H9 (cell line): ENCODE data around the gene SYNRG. TPM values are rescaled to one million over a fixed set of nuclear protein-coding genes. Genes with fewer than 3 reads are reported as not detected.

Experiments used
- DNase-seq: peaks from one replicate; pipeline ENCODE4 v3.0.0-alpha.2; 2017
- H2AFZ ChIP-seq: one replicate; pipeline ENCODE4 v1.6.1; 2013; ENCODE audit warnings: mild to moderate bottlenecking, low read length, control low read depth, moderate library complexity
- H2AK5ac ChIP-seq: 2 replicates; pipeline ENCODE4 v1.6.1; 2013; ENCODE audit warnings: low read length, control low read depth, mixed read lengths; ENCODE audit not compliant: insufficient read length
- H2BK120ac ChIP-seq: one replicate; pipeline ENCODE4 v1.6.1; 2013; ENCODE audit warnings: low read depth, mild to moderate bottlenecking, low read length, control low read depth, inconsistent platforms; ENCODE audit not compliant: poor library complexity, severe bottlenecking
- H2BK12ac ChIP-seq: 2 replicates; pipeline ENCODE4 v1.6.1; 2013; ENCODE audit warnings: low read length, control low read depth, mixed read lengths, low read depth; ENCODE audit not compliant: insufficient read length
- H2BK15ac ChIP-seq: 2 replicates; pipeline ENCODE4 v1.6.1; 2013; ENCODE audit warnings: low read depth, low read length, control low read depth
- H2BK20ac ChIP-seq: one replicate; pipeline ENCODE4 v1.6.1; 2013; ENCODE audit warnings: low read depth, mild to moderate bottlenecking, low read length, control low read depth, inconsistent platforms; ENCODE audit not compliant: poor library complexity, severe bottlenecking
- H2BK5ac ChIP-seq: 2 replicates; pipeline ENCODE4 v1.6.1; 2013; ENCODE audit warnings: low read length, control low read depth, mixed read lengths; ENCODE audit not compliant: insufficient read length
- H3K14ac ChIP-seq: 2 replicates; pipeline ENCODE4 v1.6.1; 2013; ENCODE audit warnings: low read length, control low read depth; ENCODE audit not compliant: insufficient read depth
- H3K18ac ChIP-seq: 2 replicates; pipeline ENCODE4 v1.6.1; 2013; ENCODE audit warnings: low read depth, mild to moderate bottlenecking, mixed read lengths, low read length, control low read depth; ENCODE audit not compliant: insufficient read length
- H3K23ac ChIP-seq: 2 replicates; pipeline ENCODE4 v1.6.1; 2013; ENCODE audit warnings: low read length, control low read depth, mixed read lengths, low read depth; ENCODE audit not compliant: insufficient read length
- H3K23me2 ChIP-seq: 2 replicates; pipeline ENCODE4 v1.6.1; 2013; ENCODE audit warnings: low read depth, mild to moderate bottlenecking, mixed read lengths, low read length, control low read depth; ENCODE audit not compliant: insufficient read length, poor library complexity, severe bottlenecking
- H3K27ac ChIP-seq: 2 replicates; pipeline ENCODE4 v1.5.1; 2013; ENCODE audit warnings: low read length, control low read depth, mixed read lengths, low read depth; ENCODE audit not compliant: insufficient read length
- H3K27me3 ChIP-seq: 2 replicates; pipeline ENCODE4 v1.6.1; 2013; ENCODE audit warnings: low read length, control low read depth, inconsistent platforms; ENCODE audit not compliant: insufficient read depth
- H3K4ac ChIP-seq: 2 replicates; pipeline ENCODE4 v1.6.1; 2013; ENCODE audit warnings: low read depth, mild to moderate bottlenecking, control low read depth, inconsistent platforms, low read length, moderate library complexity
- H3K4me1 ChIP-seq: 2 replicates; pipeline ENCODE4 v1.6.1; 2013; ENCODE audit warnings: low read length, control low read depth, inconsistent platforms; ENCODE audit not compliant: insufficient read depth
- H3K4me2 ChIP-seq: 2 replicates; pipeline ENCODE4 v1.6.1; 2013; ENCODE audit warnings: low read length, control low read depth, mixed read lengths; ENCODE audit not compliant: insufficient read length, insufficient read depth
- H3K56ac ChIP-seq: 2 replicates; pipeline ENCODE4 v1.6.1; 2013; ENCODE audit warnings: low read depth, mild to moderate bottlenecking, mixed read lengths, low read length, control low read depth; ENCODE audit not compliant: insufficient read length
- H3K79me1 ChIP-seq: 2 replicates; pipeline ENCODE4 v1.6.1; 2013; ENCODE audit warnings: low read depth, mild to moderate bottlenecking, moderate library complexity, low read length, control low read depth, inconsistent platforms; ENCODE audit not compliant: insufficient read depth, poor library complexity, severe bottlenecking
- H3K79me2 ChIP-seq: 2 replicates; pipeline ENCODE4 v1.6.1; 2013; ENCODE audit warnings: low read length, control low read depth, inconsistent platforms; ENCODE audit not compliant: insufficient read depth
- H3K9ac ChIP-seq: 2 replicates; pipeline ENCODE4 v1.6.1; 2013; ENCODE audit warnings: low read length, control low read depth, mixed read lengths; ENCODE audit not compliant: insufficient read length; ENCODE audit errors: extremely low read depth
- H3K9me3 ChIP-seq: one replicate; pipeline ENCODE4 v1.6.1; 2013; ENCODE audit warnings: low read depth, low read length, inconsistent platforms; ENCODE audit not compliant: control insufficient read depth
- H3T11ph ChIP-seq: one replicate; pipeline ENCODE4 v1.6.1; 2013; ENCODE audit warnings: mild to moderate bottlenecking, low read length, control low read depth, inconsistent platforms
- H4K20me1 ChIP-seq: one replicate; pipeline ENCODE4 v1.6.1; 2013; ENCODE audit not compliant: control insufficient read depth, insufficient read length, insufficient read depth
- H4K5ac ChIP-seq: 2 replicates; pipeline ENCODE4 v1.6.1; 2013; ENCODE audit warnings: low read depth, mild to moderate bottlenecking, mixed read lengths, low read length, control low read depth; ENCODE audit not compliant: insufficient read length
- H4K8ac ChIP-seq: replicated peaks from 2 replicates; pipeline ENCODE4 v1.6.1; 2013; ENCODE audit warnings: low read length, control low read depth, mixed read lengths, low read depth; ENCODE audit not compliant: insufficient read length
- H4K91ac ChIP-seq: 2 replicates; pipeline ENCODE4 v1.6.1; 2013; ENCODE audit warnings: low read depth, mild to moderate bottlenecking, moderate library complexity, mixed read lengths, low read length, control low read depth; ENCODE audit not compliant: insufficient read length
- H3K27ac Mint-ChIP-seq, 3 experiments: 2 replicates in 2 of 3; 3 replicates in 1 of 3; pipeline ENCODE4 v1.8.0; 2020 to 2021; ENCODE audit warnings: mixed read lengths in 3 of 3, mild to moderate bottlenecking in 1 of 3, moderate library complexity in 1 of 3
- H3K27me3 Mint-ChIP-seq: 2 replicates; pipeline ENCODE4 v1.8.0; 2021; ENCODE audit warnings: low read depth, mild to moderate bottlenecking, moderate library complexity, mixed read lengths
- H3K36me3 Mint-ChIP-seq, 3 experiments: 2 replicates in 2 of 3; 3 replicates in 1 of 3; pipeline ENCODE4 v1.8.0; 2020 to 2021; ENCODE audit warnings: low read depth in 3 of 3, mixed read lengths in 3 of 3; ENCODE audit not compliant: insufficient read depth in 1 of 3
- H3K4me1 Mint-ChIP-seq, 2 experiments: 2 replicates each; pipeline ENCODE4 v1.8.0; 2020; ENCODE audit warnings: mixed read lengths in 2 of 2
- H3K4me3 Mint-ChIP-seq, 2 experiments: 2 replicates in 1 of 2; 3 replicates in 1 of 2; pipeline ENCODE4 v1.8.0; 2020 to 2021; ENCODE audit warnings: mild to moderate bottlenecking in 2 of 2, mixed read lengths in 2 of 2, moderate library complexity in 1 of 2
- H3K9me3 Mint-ChIP-seq, 2 experiments: 2 replicates in 1 of 2; 3 replicates in 1 of 2; pipeline ENCODE4 v1.8.0; 2020; ENCODE audit warnings: mild to moderate bottlenecking in 2 of 2, mixed read lengths in 2 of 2, moderate library complexity in 1 of 2
- CTCF ChIP-seq: fragments of 200-600 bp; sonication (generic); conservative IDR thresholded peaks from 3 replicates; pipeline ENCODE4 v1.8.0; 2021; ENCODE audit warnings: antibody characterized with exemption, mild to moderate bottlenecking
- WGBS: extraction: QIAGEN DNeasy Blood & Tissue Kit; methylation state at CpG from one replicate; pipeline ENCODE4 v1.1.7; 2013; ENCODE audit warnings: missing lambda C conversion rate, low lambda C conversion rate, mixed read lengths; ENCODE audit not compliant: insufficient read length; ENCODE audit errors: extremely low coverage; 5-methylcytosine and 5-hydroxymethylcytosine counted together
- total RNA-seq: library from RNA; stranded (reverse); gene quantifications from 2 replicates; pipeline ENCODE4 v1.2.1, GENCODE V29; 2021

The SYNRG gene
- total RNA-seq, 1 experiment from 2014 or later, result 30.5 TPM

- no peak overlapping the region for H2AK5ac ChIP-seq
- no peaks in the 10 kb centered on the region for H3K27me3 Mint-ChIP-seq
- H3K14ac ChIP-seq, result no peak overlapping the region
- peaks cover 6% of the 10 kb centered on the region in 2 experiments for H3K9me3 Mint-ChIP-seq
- no CpG with 5 or more reads among the region's 3 CpGs for WGBS
- H4K8ac ChIP-seq, result no peak overlapping the region
- no peaks in the 10 kb centered on the region for H4K20me1 ChIP-seq
- TF ChIP-seq CTCF, result no peak
- H3K27ac Mint-ChIP-seq, result no peak overlapping the region
- no peak overlapping the region for H3K23ac ChIP-seq
- H2BK12ac ChIP-seq, result no peak overlapping the region
- no peaks in the 10 kb centered on the region for H3K23me2 ChIP-seq
- H3K79me2 ChIP-seq, result no peaks in the 10 kb centered on the region
- H3K4me2 ChIP-seq, result no peak overlapping the region
- H3T11ph ChIP-seq, result no peak overlapping the region
- H2BK20ac ChIP-seq, result no peak overlapping the region
- no peak overlapping the region for H3K9ac ChIP-seq
- H4K91ac ChIP-seq, result no peak overlapping the region
- no peak overlapping the region for H3K27ac ChIP-seq
- peaks cover 7 to 10% of the 10 kb centered on the region in 2 experiments for H3K4me1 Mint-ChIP-seq
- no peak overlapping the region for H3K56ac ChIP-seq
- no peak overlapping the region for H3K18ac ChIP-seq
- H4K5ac ChIP-seq, result no peak overlapping the region
- H2AFZ ChIP-seq, result no peak overlapping the region
- H3K36me3 Mint-ChIP-seq, result peaks cover 34 to 63% (median 55%) of the 10 kb centered on the region in 3 experiments
- no peak for DNase-seq
- H2BK120ac ChIP-seq, result no peak overlapping the region
- no peaks in the 10 kb centered on the region for H3K79me1 ChIP-seq
- H3K4ac ChIP-seq, result no peak overlapping the region
- H3K9me3 ChIP-seq, result no peaks in the 10 kb centered on the region
- H3K4me3 Mint-ChIP-seq, result no peak overlapping the region
- no peaks in the 10 kb centered on the region for H3K27me3 ChIP-seq
- no peak overlapping the region for H2BK15ac ChIP-seq
- H3K4me1 ChIP-seq, result no peaks in the 10 kb centered on the region
- no peak overlapping the region for H2BK5ac ChIP-seq
These were observed 45.0 kb downstream of the SYNRG start for GRCh38 chr17:37564252-37564651.
